Stimulated activated naive CD4-positive, alpha-beta T cell treated with Interleukin-2 at 50 U/mL for 16 hours (primary cell): ENCODE data around the gene FAM171A1.
A peak's percentile ranks its signal among the peaks of the same experiment; 100 is the strongest.
"Not testable (repeated sequence)": the region's sequence is repeated elsewhere in the genome, so short reads cannot be mapped to it uniquely, and the experiment has no call there.

Source experiments
- DNase-seq: peaks from one replicate; lab custom pipeline; 2025; lab: John Stamatoyannopoulos, UW

FAM171A1 gene

DNA sequence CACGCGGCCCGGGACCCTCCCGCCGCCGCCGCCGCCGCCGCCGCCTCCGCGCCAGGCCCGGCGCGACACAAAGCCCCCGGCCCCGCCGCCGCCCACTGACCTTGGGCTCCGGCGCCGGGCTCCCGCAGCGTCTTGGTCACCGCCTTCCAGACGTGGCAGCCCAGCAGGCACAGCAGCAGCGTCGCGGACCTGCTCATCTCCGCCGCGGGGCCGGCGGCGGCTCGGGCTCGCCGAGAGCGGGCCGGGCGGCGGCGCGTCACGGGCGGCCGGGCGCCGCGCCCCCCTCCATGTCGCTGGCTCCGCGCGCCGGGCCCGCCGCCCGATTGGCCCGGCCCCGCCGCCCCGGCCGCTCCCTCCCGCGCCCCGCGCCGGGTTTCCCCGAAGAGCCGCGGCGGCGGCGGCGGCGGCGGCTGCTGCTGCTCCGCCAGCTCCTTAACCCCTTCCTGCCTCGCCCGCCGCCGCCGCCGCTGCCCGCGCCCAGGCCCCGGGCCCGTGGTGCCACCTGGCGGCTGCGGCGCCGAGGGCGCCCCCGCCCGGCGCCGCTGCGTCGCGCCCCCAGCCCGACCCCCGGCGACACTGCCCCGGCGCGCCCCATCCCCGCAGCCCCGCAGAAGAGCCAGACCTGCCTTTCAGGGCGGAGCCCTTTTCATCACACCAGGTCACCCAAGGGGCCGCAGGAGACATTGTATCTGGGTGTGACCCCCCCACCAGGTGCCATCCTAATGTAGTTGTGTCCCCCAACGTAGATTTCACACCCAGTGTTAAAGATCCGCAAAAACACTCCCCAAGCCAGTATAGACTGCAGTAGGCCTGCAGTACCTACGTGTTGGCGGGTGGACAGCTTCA is at the start of gene FAM171A1:
Gene FAM171A1, minus strand, starts transcription at position 434 of the 846 bp plus-strand sequence. Its CDS starts 237 bp downstream, at position 197.
- DNase-seq: peak; percentile 46

GRCh38 chr10:15420858-15421257 is 49.8 kb upstream of the FAM171A1 start:
- DNase-seq: no peak

- DNase-seq: no peak
These were observed 48.3 kb upstream of the FAM171A1 start for GRCh38 chr10:15419279-15419874.

GRCh38 chr10:15416034-15416433 is 44.9 kb upstream of the FAM171A1 start:
- no peak for DNase-seq

- DNase-seq: no peak
These were observed 39.9 kb upstream of the FAM171A1 start for GRCh38 chr10:15411010-15411409.

DNA sequence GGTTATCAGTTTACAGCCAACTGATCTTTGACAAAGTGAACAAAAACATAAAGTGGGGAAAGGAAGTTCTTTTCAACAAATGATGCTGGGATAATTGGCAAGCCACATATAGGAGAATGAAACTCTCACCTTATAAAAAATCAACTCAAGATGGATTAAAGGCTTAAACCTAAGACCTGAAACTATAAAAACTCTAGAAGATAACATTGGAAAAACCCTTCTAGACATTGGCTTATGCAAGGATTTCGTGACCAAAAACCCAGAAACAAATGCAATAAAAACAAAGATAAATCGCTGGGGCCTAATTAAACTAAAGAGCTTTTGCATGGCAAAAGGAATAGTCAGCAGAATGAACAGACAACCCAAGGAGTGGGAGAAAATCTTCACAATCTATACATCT is 38.3 kb upstream of the FAM171A1 start:
- not testable (repeated sequence) for DNase-seq

- DNase-seq: no peak
These were observed 37.5 kb upstream of the FAM171A1 start for GRCh38 chr10:15408557-15408956.

GRCh38 chr10:15405319-15405718 is 34.2 kb upstream of the FAM171A1 start:
- no peak for DNase-seq

DNA sequence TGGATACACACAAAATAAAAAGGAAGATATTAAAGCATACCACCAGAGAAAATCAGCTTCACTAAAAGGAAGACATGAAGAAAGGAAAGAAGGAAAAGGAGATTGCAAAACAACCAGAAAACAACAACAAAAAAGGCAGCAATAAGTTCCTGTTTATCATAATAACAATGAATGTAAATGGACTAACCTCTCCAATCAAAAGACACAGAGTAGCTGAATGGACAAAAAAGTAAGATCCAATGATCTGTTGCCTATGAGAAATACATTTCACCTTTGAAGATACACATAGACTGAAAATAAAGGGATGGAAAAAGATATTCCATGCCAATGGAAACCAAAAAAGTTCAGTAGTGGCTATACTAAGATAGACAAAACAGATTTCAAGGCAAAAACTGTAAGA is 30.3 kb upstream of the FAM171A1 start:
- DNase-seq: no peak

GRCh38 chr10:15400461-15400860 is 29.4 kb upstream of the FAM171A1 start:
- DNase-seq: not testable (repeated sequence)

- DNase-seq: no peak
These were observed 28.1 kb upstream of the FAM171A1 start for GRCh38 chr10:15399060-15399661.

GRCh38 chr10:15395935-15396334 is 24.8 kb upstream of the FAM171A1 start:
- no peak for DNase-seq

GRCh38 chr10:15393139-15393825 is 22.2 kb upstream of the FAM171A1 start:
- no peak for DNase-seq

- no peak for DNase-seq
These were observed 20.4 kb upstream of the FAM171A1 start for GRCh38 chr10:15391491-15391890.

GRCh38 chr10:15388172-15388571 is 17.1 kb upstream of the FAM171A1 start:
- not testable (repeated sequence) for DNase-seq

DNA sequence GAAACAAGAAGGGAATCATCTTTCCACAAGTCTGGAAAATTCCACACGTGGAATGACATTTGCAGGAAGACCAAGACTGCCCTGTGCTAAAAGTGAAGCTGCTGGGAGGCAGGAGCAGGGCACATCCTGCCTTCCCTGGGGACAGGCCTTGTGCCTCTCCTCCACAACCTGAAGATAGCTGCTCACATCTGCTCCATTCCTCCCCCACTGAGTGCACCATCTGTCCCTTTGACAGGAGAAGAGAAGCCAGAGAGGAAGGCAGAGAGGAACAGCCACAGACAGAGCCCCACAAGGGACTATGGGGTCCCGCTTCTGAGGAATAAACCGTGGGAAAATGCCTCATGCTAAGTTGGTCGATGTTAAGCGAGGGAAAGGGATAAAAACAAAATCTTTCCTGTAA is 15.9 kb upstream of the FAM171A1 start:
- no peak for DNase-seq

DNA sequence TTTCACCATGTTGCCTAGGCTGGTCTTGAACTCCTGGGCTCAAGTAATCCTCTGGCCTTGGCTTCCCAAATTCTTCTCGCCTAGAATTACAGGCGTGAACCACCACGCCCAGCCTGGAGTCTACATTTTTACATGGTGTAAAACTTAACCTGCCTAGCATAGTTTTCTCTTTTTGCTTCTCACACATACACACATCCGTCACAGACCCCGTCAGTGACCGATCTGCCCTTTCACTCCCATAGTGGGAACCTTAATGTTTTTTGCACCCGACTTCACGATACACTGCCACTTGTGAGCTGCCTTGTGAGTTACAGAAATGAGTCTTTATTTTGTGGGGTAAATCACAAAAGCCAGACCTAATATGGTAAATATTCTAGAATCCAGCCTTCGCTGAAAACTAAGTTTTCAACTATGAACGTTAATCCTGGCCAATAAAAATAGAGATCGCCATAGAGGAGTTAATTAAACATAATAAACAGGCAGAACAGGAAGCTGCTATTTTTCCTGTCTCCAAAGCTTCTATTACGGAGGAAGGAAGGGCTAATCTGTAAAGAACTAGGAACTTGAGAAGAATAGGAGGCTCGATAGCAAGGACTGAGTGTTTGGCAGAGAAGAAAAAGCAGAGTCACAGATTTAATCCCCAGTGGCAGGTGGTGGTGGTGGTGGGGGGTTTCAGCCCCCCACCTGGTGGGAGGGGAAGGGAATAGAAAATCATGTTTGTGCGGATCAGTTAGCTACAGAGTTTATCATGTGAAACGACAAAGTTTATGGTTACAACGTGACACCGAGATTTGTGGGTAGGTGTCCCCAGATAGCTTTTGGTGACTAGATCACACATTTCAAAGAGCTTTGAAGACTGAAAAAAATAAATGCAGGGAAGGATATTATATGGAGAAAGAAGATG is 14.7 kb upstream of the FAM171A1 start:
- no peak for DNase-seq

- DNase-seq: no peak
These were observed 10.3 kb upstream of the FAM171A1 start for GRCh38 chr10:15381420-15381819.

DNA sequence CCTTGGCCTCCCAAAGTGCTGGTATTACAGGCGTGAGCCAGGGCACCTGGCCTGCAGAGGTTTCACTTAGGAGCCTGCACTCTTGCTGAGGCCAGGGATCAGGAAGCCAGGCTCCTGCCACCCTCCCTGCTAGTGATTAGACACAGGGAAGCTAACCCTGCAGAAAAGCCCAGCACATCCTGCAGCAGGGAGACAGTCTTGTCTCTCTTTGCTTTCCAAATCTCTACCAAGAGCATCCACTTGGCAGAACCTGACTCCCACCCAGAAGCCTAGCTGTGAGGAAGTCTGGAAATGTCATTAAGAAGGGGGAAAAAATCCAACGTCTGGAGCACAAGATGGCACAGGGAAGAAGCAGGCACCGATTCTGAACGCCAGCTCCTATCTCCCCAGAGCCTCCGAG is 8.0 kb upstream of the FAM171A1 start:
- no peak for DNase-seq

GRCh38 chr10:15378569-15378968 is 7.5 kb upstream of the FAM171A1 start:
- no peak for DNase-seq

- DNase-seq: no peak
These were observed 3.5 kb upstream of the FAM171A1 start for GRCh38 chr10:15374566-15374965.
